T-cell (primary cell): ENCODE data around the gene TKFC. TPM values are rescaled to one million over a fixed set of nuclear protein-coding genes. Genes with fewer than 3 reads are reported as not detected.

ENCODE experiments used
- ATAC-seq, 4 experiments: fragments of 200-7000 bp in 3 of 4; fragments of 150-1000 bp in 1 of 4; cut with Tn5 transposase; replicated peaks in 1 of 4; 1 replicate in 3 of 4; 2 replicates in 1 of 4; pipeline ENCODE4 v1.10.0; 2021; ENCODE audit warnings: moderate library complexity in 3 of 4, mild to moderate bottlenecking in 2 of 4, moderate number of reproducible peaks in 1 of 4
- CTCF ChIA-PET, 2 donors: fragments of 300-600 bp; sonication (Branson Sonifier 250); formaldehyde crosslinking; loops; one replicate each; lab custom pipeline; 2022; ENCODE audit warnings: antibody characterized with exemption in 2 of 2; lab: Charles Lee
- POLR2A ChIA-PET, 2 donors: fragments of 300-600 bp; sonication (Branson Sonifier 250); formaldehyde crosslinking; loops; one replicate each; lab custom pipeline; 2022; ENCODE audit warnings: antibody characterized with exemption in 2 of 2; lab: Charles Lee
- DNase-seq, 35 experiments: peaks; one replicate each; pipeline versions ENCODE4 v3.0.0 to v3.0.0-alpha.2; 2013 to 2023
- H3K27ac ChIP-seq: one replicate; pipeline ENCODE4 v1.5.1; 2013; ENCODE audit warnings: low read length
- H3K27me3 ChIP-seq, 2 experiments: replicated peaks in 1 of 2; 1 replicate in 1 of 2; 2 replicates in 1 of 2; pipeline versions ENCODE4 v1.6.1 to v1.7.0; 2013; ENCODE audit warnings: low read length in 1 of 2, mixed read lengths in 1 of 2; ENCODE audit not compliant: control insufficient read depth in 2 of 2, insufficient read depth in 2 of 2; ENCODE audit errors: extremely low read depth in 1 of 2
- H3K36me3 ChIP-seq, 2 donors: 1 replicate in 1 of 2; 2 replicates in 1 of 2; pipeline versions ENCODE4 v1.6.1 to v1.7.0; 2013; ENCODE audit warnings: low read length in 1 of 2; ENCODE audit not compliant: control insufficient read depth in 2 of 2, insufficient read depth in 1 of 2; ENCODE audit errors: extremely low read depth in 1 of 2
- H3K4me1 ChIP-seq, 2 experiments: 1 replicate in 1 of 2; 2 replicates in 1 of 2; pipeline versions ENCODE4 v1.6.1 to v1.7.0; 2013; ENCODE audit warnings: low read length in 2 of 2, mixed read lengths in 1 of 2; ENCODE audit not compliant: insufficient read depth in 2 of 2, control insufficient read depth in 1 of 2; ENCODE audit errors: extremely low read depth in 1 of 2
- H3K4me3 ChIP-seq, 2 donors: 1 replicate in 1 of 2; 2 replicates in 1 of 2; pipeline versions ENCODE4 v1.5.1 to v1.7.0; 2013; ENCODE audit warnings: mild to moderate bottlenecking in 2 of 2, low read length in 1 of 2, moderate library complexity in 1 of 2; ENCODE audit not compliant: control insufficient read depth in 1 of 2; ENCODE audit errors: extremely low read depth in 1 of 2
- H3K9me3 ChIP-seq: 2 replicates; pipeline ENCODE4 v1.7.0; 2013
- H3K27ac Mint-ChIP-seq, 2 donors: one replicate each; pipeline ENCODE4 v1.8.0; 2020 to 2021; ENCODE audit warnings: mild to moderate bottlenecking in 2 of 2, mixed read lengths in 2 of 2
- H3K27me3 Mint-ChIP-seq, 2 donors: one replicate each; pipeline ENCODE4 v1.8.0; 2021 to 2022; ENCODE audit warnings: mixed read lengths in 2 of 2
- H3K36me3 Mint-ChIP-seq: one replicate; pipeline ENCODE4 v1.8.0; 2021; ENCODE audit warnings: mixed read lengths
- H3K4me1 Mint-ChIP-seq, 3 donors: one replicate each; pipeline ENCODE4 v1.8.0; 2020 to 2022; ENCODE audit warnings: mixed read lengths in 3 of 3, mild to moderate bottlenecking in 1 of 3
- H3K4me3 Mint-ChIP-seq, 3 donors: one replicate each; pipeline ENCODE4 v1.8.0; 2020 to 2022; ENCODE audit warnings: mild to moderate bottlenecking in 3 of 3, mixed read lengths in 3 of 3, moderate library complexity in 3 of 3
- H3K9me3 Mint-ChIP-seq, 3 donors: one replicate each; pipeline ENCODE4 v1.8.0; 2020 to 2022; ENCODE audit warnings: mixed read lengths in 3 of 3
- WGBS: methylation state at CpG from one replicate; pipeline ENCODE4 v1.1.5; 2013; ENCODE audit warnings: missing lambda C conversion rate; ENCODE audit not compliant: insufficient coverage; 5-methylcytosine and 5-hydroxymethylcytosine counted together
- total RNA-seq, 35 experiments: library from RNA in 6 of 35; stranded (reverse) in 6 of 35; fragments of 120-200 nt in 1 of 35; gene quantifications; one replicate each; pipeline versions ENCODE4 v1.2.1 to v1.2.4 and lab custom pipeline; 2013 to 2026

The TKFC gene
- total RNA-seq, 5 donors from 2014 or later (not counting 1 experiment from before 2014, with no cell fraction given), result 30.9 to 53.9 (median 46.6) TPM

DNA sequence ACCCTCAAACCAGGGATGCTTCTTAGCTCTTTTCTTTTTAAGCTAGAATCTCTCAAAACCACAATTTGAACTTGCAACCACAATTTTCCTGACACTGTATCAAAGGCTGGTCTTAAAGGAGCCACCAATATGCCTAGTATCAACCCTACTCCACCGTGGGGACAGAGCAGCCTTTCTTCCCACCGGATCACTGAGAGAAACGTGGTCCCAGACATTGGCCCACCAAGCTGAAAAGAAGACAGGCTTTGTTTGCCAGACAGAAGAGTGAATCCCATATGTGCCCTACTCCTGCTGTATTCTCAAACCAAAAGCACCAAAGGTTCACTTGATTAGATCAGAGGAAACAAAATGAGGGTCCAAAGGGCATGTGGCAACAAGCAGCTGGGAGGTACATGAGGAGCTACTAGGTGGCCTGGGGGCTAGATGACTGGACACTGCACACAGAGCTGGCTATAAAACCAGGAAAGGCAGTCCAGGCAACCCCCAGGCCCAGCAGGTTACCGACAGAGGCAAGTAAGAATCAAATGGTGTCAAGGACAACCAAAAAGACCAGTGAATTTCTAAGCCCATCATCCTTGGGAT lies 34.3 kb upstream of the TKFC start:
- peaks cover 35 to 38% (median 35%) of the 10 kb centered on the region in 3 donors for H3K4me1 Mint-ChIP-seq
- Histone ChIP-seq H3K27me3 (peaks cover 0 to 18% of the 10 kb centered on the region in 2 experiments), H3K36me3 (peaks cover 9 to 47% of the 10 kb centered on the region in 2 donors), H3K9me3 (no peaks in the 10 kb centered on the region), H3K4me3 (no peak overlapping the region), H3K4me1 (peaks cover 5 to 27% of the 10 kb centered on the region in 2 experiments), H3K27ac (no peak overlapping the region)
- CTCF ChIA-PET, result no interaction called here
- no peak overlapping the region for H3K4me3 Mint-ChIP-seq
- POLR2A ChIA-PET, result no interaction called here
- WGBS, result 69% methylated on average over 3 of the region's 4 CpGs
- no peaks in the 10 kb centered on the region for H3K9me3 Mint-ChIP-seq
- H3K27me3 Mint-ChIP-seq, result peaks cover 3% of the 10 kb centered on the region in 2 donors
- no peak for ATAC-seq
- peaks cover 48% of the 10 kb centered on the region for H3K36me3 Mint-ChIP-seq
- DNase-seq, result no peak
- peak overlapping the region in 1 of 2 donors; percentile 72 for H3K27ac Mint-ChIP-seq

DNA sequence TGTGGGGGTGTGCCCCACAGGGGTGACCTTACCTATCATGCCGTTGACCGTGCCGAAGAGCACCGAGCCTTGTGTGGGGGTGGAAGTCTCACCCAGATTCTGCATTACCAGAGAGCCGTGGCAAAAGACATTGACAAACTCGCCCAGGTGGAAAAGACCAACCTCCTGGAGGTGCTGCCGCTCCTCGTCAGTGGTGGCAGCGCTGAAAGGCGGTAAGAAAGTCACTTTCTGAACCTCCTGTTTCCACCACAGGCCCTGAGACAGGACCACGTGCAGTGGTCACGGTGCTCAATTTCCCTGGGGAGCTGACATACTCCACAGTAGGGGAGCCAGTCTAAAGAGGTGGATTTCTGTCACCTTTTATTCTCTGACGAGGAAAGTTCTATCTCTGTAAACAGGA lies 30.5 kb upstream of the TKFC start:
- ATAC-seq (no peak), DNase-seq (no peak)
- Mint-ChIP-seq H3K4me3 (no peak overlapping the region), H3K36me3 (peaks cover 55% of the 10 kb centered on the region), H3K4me1 (peaks cover 20 to 28% (median 22%) of the 10 kb centered on the region in 3 donors), H3K27ac (no peak overlapping the region), H3K9me3 (no peaks in the 10 kb centered on the region), H3K27me3 (no peaks in the 10 kb centered on the region)
- Histone ChIP-seq H3K27ac (no peak overlapping the region), H3K9me3 (no peaks in the 10 kb centered on the region), H3K27me3 (no peaks in the 10 kb centered on the region), H3K36me3 (peaks cover 13 to 78% of the 10 kb centered on the region in 2 donors), H3K4me1 (peaks cover 0 to 9% of the 10 kb centered on the region in 2 experiments), H3K4me3 (no peak overlapping the region)
- CTCF ChIA-PET, result no interaction called here
- WGBS, result 92% methylated on average over 7 of the region's 13 CpGs
- POLR2A ChIA-PET, result no interaction called here

DNA sequence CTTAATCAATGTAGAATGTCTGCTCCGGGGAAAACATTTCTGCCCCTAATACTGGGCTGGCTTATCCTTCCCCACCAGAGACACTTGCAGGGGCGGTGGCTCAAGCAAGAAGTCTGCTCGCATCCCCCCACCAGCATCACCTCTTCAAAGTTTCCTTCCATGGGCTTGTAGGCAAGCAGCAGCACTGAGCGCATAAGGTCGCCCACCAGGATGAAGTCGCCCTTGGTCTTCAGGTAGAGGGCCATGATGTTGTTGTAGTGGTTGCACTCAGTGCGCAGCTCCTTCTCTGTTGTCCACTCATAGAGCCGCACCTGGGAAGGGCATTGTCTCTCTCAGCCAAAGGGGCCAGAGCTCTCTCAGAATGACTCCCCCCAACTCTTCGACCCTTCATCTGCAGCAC lies 29.3 kb upstream of the TKFC start:
- POLR2A ChIA-PET, result no interaction called here
- H3K27ac Mint-ChIP-seq, result no peak overlapping the region

DNA sequence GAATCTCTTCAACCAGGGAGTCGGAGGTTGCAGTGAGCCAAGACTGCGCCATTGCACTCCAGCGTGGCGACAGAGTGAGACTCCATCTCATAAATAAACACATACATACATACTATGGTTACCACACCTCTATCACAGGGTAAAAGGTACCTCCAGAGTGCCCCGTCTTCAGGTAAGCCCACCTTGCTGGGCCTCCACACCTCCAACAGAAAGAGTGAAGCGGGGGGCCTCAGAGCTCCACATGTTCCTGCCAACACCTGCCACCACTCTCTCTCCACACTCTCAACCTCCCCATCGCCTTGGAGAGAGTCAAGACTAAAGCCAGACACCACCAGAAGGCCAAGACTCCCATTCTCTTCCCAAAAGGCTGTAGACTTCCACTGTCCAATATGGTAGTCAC lies 27.6 kb upstream of the TKFC start:
- H3K9me3 Mint-ChIP-seq, result no peaks in the 10 kb centered on the region
- WGBS, result 97% methylated on average over 6 of the region's 7 CpGs
- H3K4me1 ChIP-seq, result no peaks in the 10 kb centered on the region
- ATAC-seq, result no peak
- H3K9me3 ChIP-seq, result no peaks in the 10 kb centered on the region
- H3K27me3 Mint-ChIP-seq, result no peaks in the 10 kb centered on the region
- H3K4me1 Mint-ChIP-seq, result peaks cover 0 to 5% (median 3%) of the 10 kb centered on the region in 3 donors
- DNase-seq, result no peak
- peaks cover 20 to 93% of the 10 kb centered on the region in 2 donors for H3K36me3 ChIP-seq
- ChIA-PET POLR2A (no interaction called here), CTCF (interaction anchor here in 1 of 2 donors (0.6 kb wide), 1 partner anchor 15 kb away, joined by 4 read pairs; no protein-coding TSS in a partner anchor)
- no peak overlapping the region for H3K27ac ChIP-seq
- no peak overlapping the region for H3K4me3 Mint-ChIP-seq
- no peaks in the 10 kb centered on the region for H3K27me3 ChIP-seq
- H3K27ac Mint-ChIP-seq, result no peak overlapping the region
- no peak overlapping the region for H3K4me3 ChIP-seq
- H3K36me3 Mint-ChIP-seq, result peaks cover 42% of the 10 kb centered on the region

More for the DNA sequence above, 29.3 kb upstream of the TKFC start:
- no peak overlapping the region for H3K4me3 ChIP-seq
- DNase-seq (no peak), ATAC-seq (no peak)
- peaks cover 0 to 4% of the 10 kb centered on the region in 2 experiments for H3K4me1 ChIP-seq
- Mint-ChIP-seq H3K4me1 (peaks cover 8 to 18% (median 14%) of the 10 kb centered on the region in 3 donors), H3K4me3 (no peak overlapping the region), H3K9me3 (no peaks in the 10 kb centered on the region), H3K36me3 (peaks cover 49% of the 10 kb centered on the region), H3K27me3 (no peaks in the 10 kb centered on the region)
- CTCF ChIA-PET, result no interaction called here
- no peaks in the 10 kb centered on the region for H3K27me3 ChIP-seq
- H3K36me3 ChIP-seq, result peaks cover 16 to 85% of the 10 kb centered on the region in 2 donors
- 100% methylated on average over 1 of the region's 9 CpGs for WGBS
- no peak overlapping the region for H3K27ac ChIP-seq
- no peaks in the 10 kb centered on the region for H3K9me3 ChIP-seq

DNA sequence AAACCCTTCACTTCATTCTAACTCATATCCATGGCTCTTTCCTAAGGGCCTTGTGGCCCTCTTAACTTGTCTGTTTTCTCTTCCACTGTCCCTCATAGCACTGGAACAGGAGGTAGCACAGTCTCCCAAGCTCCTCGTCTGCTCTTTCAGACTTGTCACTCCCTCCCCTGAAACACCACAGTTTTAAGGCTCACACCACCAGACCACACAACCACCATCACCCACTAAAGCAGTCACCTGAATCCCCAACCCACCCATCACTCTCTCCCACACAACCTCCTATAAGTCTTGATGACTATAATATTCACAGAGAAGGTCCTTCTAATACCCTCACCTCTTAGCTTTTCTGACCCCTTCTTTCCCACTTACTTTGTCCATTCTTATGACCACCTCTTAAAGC lies 26.8 kb upstream of the TKFC start:
- Mint-ChIP-seq H3K4me3 (no peak overlapping the region), H3K4me1 (no peaks in the 10 kb centered on the region), H3K27me3 (no peaks in the 10 kb centered on the region), H3K27ac (no peak overlapping the region), H3K36me3 (peaks cover 39% of the 10 kb centered on the region), H3K9me3 (no peaks in the 10 kb centered on the region)
- no peak for DNase-seq
- no peaks in the 10 kb centered on the region for H3K9me3 ChIP-seq
- no peaks in the 10 kb centered on the region for H3K27me3 ChIP-seq
- peaks cover 22 to 91% of the 10 kb centered on the region in 2 donors for H3K36me3 ChIP-seq
- H3K4me1 ChIP-seq, result no peaks in the 10 kb centered on the region
- WGBS, result 50% methylated on average over 1 of the region's 1 CpG
- ChIA-PET CTCF (no interaction called here), POLR2A (no interaction called here)
- ATAC-seq, result no peak
- H3K4me3 ChIP-seq, result no peak overlapping the region
- H3K27ac ChIP-seq, result no peak overlapping the region

DNA sequence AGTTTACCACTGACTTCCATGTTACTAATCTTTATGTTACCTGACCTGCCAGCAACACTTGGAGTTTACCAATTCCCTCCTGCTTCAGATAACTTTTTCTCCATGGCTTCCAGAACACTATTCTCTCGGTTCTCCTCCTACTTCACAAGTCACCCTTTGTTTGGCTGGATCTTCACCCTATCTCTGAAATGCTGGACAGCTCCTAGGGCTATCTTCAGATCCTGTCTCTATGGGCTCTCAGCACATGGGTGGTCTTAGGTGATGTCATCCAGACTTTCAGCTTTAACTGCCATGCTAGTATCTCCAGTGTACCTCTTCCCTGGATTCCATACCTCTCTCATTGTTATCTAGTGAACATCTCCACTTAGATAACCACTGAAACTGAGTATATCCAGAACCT lies 25.7 kb upstream of the TKFC start:
- ATAC-seq (no peak), DNase-seq (no peak)
- Mint-ChIP-seq H3K9me3 (no peaks in the 10 kb centered on the region), H3K27ac (no peak overlapping the region), H3K36me3 (peaks cover 34% of the 10 kb centered on the region), H3K4me3 (no peak overlapping the region), H3K4me1 (no peaks in the 10 kb centered on the region), H3K27me3 (no peaks in the 10 kb centered on the region)
- H3K36me3 ChIP-seq, result peaks cover 28 to 91% of the 10 kb centered on the region in 2 donors
- H3K27ac ChIP-seq, result no peak overlapping the region
- 100% methylated on average over 1 of the region's 1 CpG for WGBS
- no peaks in the 10 kb centered on the region for H3K4me1 ChIP-seq
- H3K27me3 ChIP-seq, result no peaks in the 10 kb centered on the region
- H3K9me3 ChIP-seq, result no peaks in the 10 kb centered on the region
- CTCF ChIA-PET, result no interaction called here
- POLR2A ChIA-PET, result interaction anchor here in 1 of 2 donors (0.6 kb wide), 1 partner anchor 8 kb away, joined by 3 read pairs; no protein-coding TSS in a partner anchor
- H3K4me3 ChIP-seq, result no peak overlapping the region
